ENCODE measurements around the gene BCAS3. TPM values are rescaled to one million over a fixed set of nuclear protein-coding genes. Genes with fewer than 3 reads are reported as not detected.
A peak's percentile ranks its signal among the peaks of the same experiment; 100 is the strongest.

BCAS3 gene
- total RNA-seq, 2 experiments from 2014 or later, result 20.1 to 31.8 TPM

GRCh38 chr17:61054436-61054835 is 376.8 kb downstream of the BCAS3 start:
- no peak overlapping the region for H3K27ac ChIP-seq (ENCODE audit: low read depth in 1 of 2, low read length in 2 of 2)
- intact Hi-C loops (cut with DNase I, micrococcal nuclease), result no loop called here
- POLR2A ChIA-PET, result interaction anchor here (0.8 kb wide), 1 partner anchor 20 kb away, joined by 3 read pairs; no protein-coding TSS in a partner anchor

GRCh38 chr17:61057257-61057656 is 379.6 kb downstream of the BCAS3 start:
- peak in 1 of 14 experiments; percentile 17 for DNase-seq
- no peak overlapping the region for H3K4me3 Mint-ChIP-seq
- Histone ChIP-seq H3K4me3 (ENCODE audit: low read length) (no peak overlapping the region), H3K27ac (ENCODE audit: low read depth in 1 of 2, low read length in 2 of 2) (no peak overlapping the region), H3K36me3 (ENCODE audit: insufficient read depth, low read length) (no peaks in the 10 kb centered on the region), H3K9me3 (ENCODE audit: control insufficient read depth in 1 of 2, insufficient read depth in 1 of 2, low read length in 2 of 2) (no peaks in the 10 kb centered on the region), H3K27me3 (ENCODE audit: control insufficient read depth in 1 of 2, insufficient read depth in 2 of 2, low read length in 2 of 2) (no peaks in the 10 kb centered on the region), H3K4me1 (ENCODE audit: insufficient read depth, low read length) (no peaks in the 10 kb centered on the region)
- intact Hi-C loops (cut with DNase I, micrococcal nuclease), result no loop called here
- no peak for TF ChIP-seq CTCF (IDR thresholded peaks at IDR 0.05)
- POLR2A ChIA-PET, result no interaction called here
- no peaks in the 10 kb centered on the region for H3K9me3 Mint-ChIP-seq
- H3K27me3 Mint-ChIP-seq, result no peaks in the 10 kb centered on the region
- no peaks in the 10 kb centered on the region for H3K36me3 Mint-ChIP-seq (ENCODE audit: low read depth)
- peaks cover 10% of the 10 kb centered on the region for H3K4me1 Mint-ChIP-seq (ENCODE audit: low read depth)
- ATAC-seq (ENCODE audit: poor library complexity), result no peak
- CTCF ChIA-PET, result no interaction called here
- no peak overlapping the region for H3K27ac Mint-ChIP-seq

More at GRCh38 chr17:61054436-61054835, 376.8 kb downstream of the BCAS3 start:
- Mint-ChIP-seq H3K9me3 (no peaks in the 10 kb centered on the region), H3K4me3 (no peak overlapping the region), H3K27ac (no peak overlapping the region), H3K4me1 (ENCODE audit: low read depth) (peaks cover 10% of the 10 kb centered on the region), H3K36me3 (ENCODE audit: low read depth) (no peaks in the 10 kb centered on the region), H3K27me3 (no peaks in the 10 kb centered on the region)
- no peaks in the 10 kb centered on the region for H3K9me3 ChIP-seq (ENCODE audit: control insufficient read depth in 1 of 2, insufficient read depth in 1 of 2, low read length in 2 of 2)
- no peak for ATAC-seq (ENCODE audit: poor library complexity)
- CTCF ChIA-PET, result no interaction called here
- H3K4me1 ChIP-seq (ENCODE audit: insufficient read depth, low read length), result no peaks in the 10 kb centered on the region
- H3K36me3 ChIP-seq (ENCODE audit: insufficient read depth, low read length), result no peaks in the 10 kb centered on the region
- no peak for DNase-seq
- TF ChIP-seq CTCF (IDR thresholded peaks at IDR 0.05), result no peak
- no peaks in the 10 kb centered on the region for H3K27me3 ChIP-seq (ENCODE audit: control insufficient read depth in 1 of 2, insufficient read depth in 2 of 2, low read length in 2 of 2)
- no peak overlapping the region for H3K4me3 ChIP-seq (ENCODE audit: low read length)

DNA sequence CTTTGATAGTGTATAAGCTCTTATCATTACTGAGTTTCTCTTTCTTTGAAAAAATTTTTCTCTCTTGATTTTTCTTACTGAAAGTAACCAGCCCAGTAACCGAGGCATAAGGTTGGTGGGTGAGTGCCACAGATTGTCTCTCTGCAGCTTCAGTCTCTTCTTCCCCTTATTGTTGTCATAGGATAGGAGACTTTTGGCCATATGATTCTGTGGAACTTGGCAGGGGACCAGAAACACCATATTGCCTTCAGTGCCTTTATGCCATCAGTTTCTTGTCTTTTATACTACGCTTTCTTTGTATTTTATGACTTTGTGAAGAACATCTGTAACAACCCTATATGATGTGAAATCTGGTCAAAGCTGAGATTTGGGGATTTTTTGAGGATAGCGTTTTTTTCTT is 380.4 kb downstream of the BCAS3 start:
- peaks cover 10% of the 10 kb centered on the region for H3K4me1 Mint-ChIP-seq (ENCODE audit: low read depth)
- Histone ChIP-seq H3K36me3 (ENCODE audit: insufficient read depth, low read length) (no peaks in the 10 kb centered on the region), H3K27ac (ENCODE audit: low read depth in 1 of 2, low read length in 2 of 2) (no peak overlapping the region), H3K27me3 (ENCODE audit: control insufficient read depth in 1 of 2, insufficient read depth in 2 of 2, low read length in 2 of 2) (no peaks in the 10 kb centered on the region), H3K4me1 (ENCODE audit: insufficient read depth, low read length) (no peaks in the 10 kb centered on the region), H3K9me3 (ENCODE audit: control insufficient read depth in 1 of 2, insufficient read depth in 1 of 2, low read length in 2 of 2) (no peaks in the 10 kb centered on the region), H3K4me3 (ENCODE audit: low read length) (no peak overlapping the region)
- CTCF ChIA-PET, result no interaction called here
- intact Hi-C loops (cut with DNase I, micrococcal nuclease), result no loop called here
- POLR2A ChIA-PET, result no interaction called here
- no peak overlapping the region for H3K4me3 Mint-ChIP-seq
- no peaks in the 10 kb centered on the region for H3K27me3 Mint-ChIP-seq
- H3K9me3 Mint-ChIP-seq, result no peaks in the 10 kb centered on the region
- H3K27ac Mint-ChIP-seq, result no peak overlapping the region
- no peak for TF ChIP-seq CTCF (IDR thresholded peaks at IDR 0.05)
- H3K36me3 Mint-ChIP-seq (ENCODE audit: low read depth), result no peaks in the 10 kb centered on the region
- ATAC-seq (ENCODE audit: poor library complexity) (no peak), DNase-seq (no peak)
